Breast epithelium (tissue), 4 donors: ENCODE data around the gene APOBEC3H. TPM values are rescaled to one million over a fixed set of nuclear protein-coding genes. Genes with fewer than 3 reads are reported as not detected.
A peak's percentile ranks its signal among the peaks of the same experiment; 100 is the strongest.

Experiments
- DNase-seq, 2 donors: peaks; one replicate each; pipeline ENCODE4 v3.0.0-alpha.2; 2019; ENCODE audit warnings: low spot score in 2 of 2
- H3K27ac ChIP-seq, 2 donors: fragments of 200-600 bp; sonication (generic) in 1 of 2; one replicate each; pipeline ENCODE4 v1.5.1; 2016 to 2019; ENCODE audit warnings: mild to moderate bottlenecking in 1 of 2
- H3K27me3 ChIP-seq, 2 donors: fragments of 200-600 bp; sonication (generic) in 1 of 2; one replicate each; pipeline versions ENCODE4 v1.5.1 to v1.6.0; 2017 to 2019; ENCODE audit warnings: control low read depth in 1 of 2, mild to moderate bottlenecking in 1 of 2
- H3K36me3 ChIP-seq: fragments of 200-600 bp; one replicate; pipeline ENCODE4 v1.5.1; 2019
- H3K4me1 ChIP-seq, 2 donors: fragments of 200-600 bp; sonication (generic); one replicate each; pipeline ENCODE4 v1.5.1; 2016 to 2019; ENCODE audit warnings: control low read depth in 1 of 2
- H3K4me3 ChIP-seq, 3 donors: fragments of 200-600 bp; sonication (generic); 1 replicate in 2 of 3; 2 replicates in 1 of 3; pipeline ENCODE4 v1.5.1; 2016 to 2019; ENCODE audit warnings: mild to moderate bottlenecking in 3 of 3, moderate library complexity in 2 of 3
- H3K9me3 ChIP-seq, 2 donors: fragments of 200-600 bp; sonication (generic) in 1 of 2; one replicate each; pipeline ENCODE4 v1.5.1; 2016 to 2019; ENCODE audit warnings: control low read depth in 1 of 2
- POLR2A ChIP-seq: fragments of 450-650 bp; IDR thresholded peaks from one replicate; pipeline ENCODE4 v1.6.1; 2016; ENCODE audit warnings: antibody characterized with exemption, mild to moderate bottlenecking, moderate library complexity
- POLR2AphosphoS5 ChIP-seq, 3 donors: sonication (generic); formaldehyde crosslinking; IDR thresholded peaks; one replicate each; pipeline ENCODE4 v1.6.1; 2017; ENCODE audit warnings: antibody characterized with exemption in 3 of 3
- intact Hi-C: fragments of 100-400 bp; cut with DNase I; formaldehyde crosslinking; loops from one replicate; pipeline ENCODE4 v1.15.1; 2023; ENCODE audit warnings: low total_unique reads
- total RNA-seq, 3 donors: library from RNA; depleted of rRNA; stranded (reverse); fragments of >200 nt; gene quantifications; one replicate each; pipeline ENCODE4 v1.1.0, GENCODE V29; 2016
- TF ChIP-seq, protein P1 (sequence below), 3 donors: fragments of 450-650 bp; IDR thresholded peaks; one replicate each; pipeline ENCODE4 v1.5.1; 2016 to 2017; ENCODE audit warnings: antibody characterized with exemption in 3 of 3, mild to moderate bottlenecking in 3 of 3, moderate library complexity in 3 of 3

Gene APOBEC3H
- total RNA-seq, 3 donors from 2014 or later = 0.32 TPM; not detected in 2

DNA sequence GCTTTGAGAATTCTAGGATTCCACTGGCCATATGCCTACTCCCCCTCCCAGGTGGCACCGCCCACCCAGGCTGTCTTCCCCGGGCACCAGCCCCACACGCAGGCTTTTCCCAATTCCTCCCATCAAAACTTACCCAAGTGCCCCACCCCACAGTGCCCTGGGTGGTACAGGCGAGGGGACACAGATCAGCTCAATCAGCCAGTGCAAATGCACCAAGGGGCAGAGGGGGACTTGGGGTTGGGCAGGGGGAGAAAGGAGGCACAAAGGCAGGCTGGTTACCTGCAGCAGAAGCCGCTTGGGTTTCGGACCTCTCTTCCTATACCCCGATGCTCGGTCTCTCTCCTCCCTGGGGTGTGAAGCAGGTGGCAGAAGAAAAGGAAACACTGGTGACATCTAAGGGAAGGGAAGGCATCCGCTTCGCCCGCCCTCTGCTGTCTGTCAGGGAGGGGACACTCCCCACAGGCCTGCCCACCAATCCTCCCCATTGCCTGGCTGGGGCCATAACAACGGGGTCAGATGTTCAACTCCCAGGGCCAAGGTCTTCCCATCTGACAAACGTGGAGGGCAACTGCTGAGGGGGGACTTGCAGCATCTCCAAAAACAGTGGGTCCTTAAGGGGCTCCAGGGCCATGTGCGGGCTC, 41.4 kb downstream of the APOBEC3H start:
- H3K27me3 ChIP-seq = no peaks in the 10 kb centered on the region
- DNase-seq = no peak
- no peak for TF ChIP-seq POLR2A
- no peak for TF ChIP-seq POLR2AphosphoS5 (IDR thresholded peaks at IDR 0.05)
- TF ChIP-seq, protein P1, sequence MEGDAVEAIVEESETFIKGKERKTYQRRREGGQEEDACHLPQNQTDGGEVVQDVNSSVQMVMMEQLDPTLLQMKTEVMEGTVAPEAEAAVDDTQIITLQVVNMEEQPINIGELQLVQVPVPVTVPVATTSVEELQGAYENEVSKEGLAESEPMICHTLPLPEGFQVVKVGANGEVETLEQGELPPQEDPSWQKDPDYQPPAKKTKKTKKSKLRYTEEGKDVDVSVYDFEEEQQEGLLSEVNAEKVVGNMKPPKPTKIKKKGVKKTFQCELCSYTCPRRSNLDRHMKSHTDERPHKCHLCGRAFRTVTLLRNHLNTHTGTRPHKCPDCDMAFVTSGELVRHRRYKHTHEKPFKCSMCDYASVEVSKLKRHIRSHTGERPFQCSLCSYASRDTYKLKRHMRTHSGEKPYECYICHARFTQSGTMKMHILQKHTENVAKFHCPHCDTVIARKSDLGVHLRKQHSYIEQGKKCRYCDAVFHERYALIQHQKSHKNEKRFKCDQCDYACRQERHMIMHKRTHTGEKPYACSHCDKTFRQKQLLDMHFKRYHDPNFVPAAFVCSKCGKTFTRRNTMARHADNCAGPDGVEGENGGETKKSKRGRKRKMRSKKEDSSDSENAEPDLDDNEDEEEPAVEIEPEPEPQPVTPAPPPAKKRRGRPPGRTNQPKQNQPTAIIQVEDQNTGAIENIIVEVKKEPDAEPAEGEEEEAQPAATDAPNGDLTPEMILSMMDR (IDR thresholded peaks at IDR 0.05) = no peak
- intact Hi-C loops = no loop called here
- no peaks in the 10 kb centered on the region for H3K9me3 ChIP-seq
- H3K4me3 ChIP-seq = no peak overlapping the region
- H3K36me3 ChIP-seq = no peaks in the 10 kb centered on the region
- H3K4me1 ChIP-seq = no peaks in the 10 kb centered on the region
- no peak overlapping the region for H3K27ac ChIP-seq

DNA sequence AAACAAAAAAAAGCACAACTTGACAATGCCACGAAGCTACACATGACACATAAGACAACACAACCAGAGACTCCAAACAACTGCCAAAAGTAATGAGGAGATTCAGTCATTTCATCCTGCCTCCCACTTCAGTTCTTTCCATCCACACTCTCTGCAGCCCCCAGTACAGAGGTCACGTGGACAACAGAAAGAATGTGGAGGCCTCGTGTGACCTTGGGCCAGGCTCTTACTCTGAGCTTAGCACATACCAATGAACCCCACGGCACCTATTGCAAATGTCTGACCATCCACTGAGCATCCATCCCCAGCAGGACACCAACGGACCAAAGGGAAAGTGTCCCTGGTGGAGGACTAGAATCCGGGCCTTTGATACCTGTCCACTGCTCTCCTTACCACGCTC, 42.9 kb downstream of the APOBEC3H start:
- H3K4me3 ChIP-seq = no peak overlapping the region
- DNase-seq = no peak
- H3K4me1 ChIP-seq = peaks cover under 1 to 3% of the 10 kb centered on the region in 2 donors
- no peaks in the 10 kb centered on the region for H3K27me3 ChIP-seq
- TF ChIP-seq POLR2AphosphoS5 (IDR thresholded peaks at IDR 0.05) = no peak
- TF ChIP-seq, protein P1 (IDR thresholded peaks at IDR 0.05) = no peak
- TF ChIP-seq POLR2A = no peak
- no peaks in the 10 kb centered on the region for H3K36me3 ChIP-seq
- intact Hi-C loops = no loop called here
- H3K9me3 ChIP-seq = no peaks in the 10 kb centered on the region
- H3K27ac ChIP-seq = no peak overlapping the region

- H3K27ac ChIP-seq = no peak overlapping the region
- no peak overlapping the region for H3K4me3 ChIP-seq
- no peaks in the 10 kb centered on the region for H3K9me3 ChIP-seq
- peaks cover 10% of the 10 kb centered on the region in 2 donors for H3K4me1 ChIP-seq
- H3K36me3 ChIP-seq = no peaks in the 10 kb centered on the region
- TF ChIP-seq POLR2AphosphoS5 (IDR thresholded peaks at IDR 0.05) (no peak), POLR2A (no peak)
- TF ChIP-seq, protein P1 (IDR thresholded peaks at IDR 0.05) = no peak
- H3K27me3 ChIP-seq = no peaks in the 10 kb centered on the region
- DNase-seq = peak in 1 of 2 donors; percentile 27
- intact Hi-C loops = no loop called here
Observed at GRCh38 chr22:39142088-39142680, 45.1 kb downstream of the APOBEC3H start.

DNA sequence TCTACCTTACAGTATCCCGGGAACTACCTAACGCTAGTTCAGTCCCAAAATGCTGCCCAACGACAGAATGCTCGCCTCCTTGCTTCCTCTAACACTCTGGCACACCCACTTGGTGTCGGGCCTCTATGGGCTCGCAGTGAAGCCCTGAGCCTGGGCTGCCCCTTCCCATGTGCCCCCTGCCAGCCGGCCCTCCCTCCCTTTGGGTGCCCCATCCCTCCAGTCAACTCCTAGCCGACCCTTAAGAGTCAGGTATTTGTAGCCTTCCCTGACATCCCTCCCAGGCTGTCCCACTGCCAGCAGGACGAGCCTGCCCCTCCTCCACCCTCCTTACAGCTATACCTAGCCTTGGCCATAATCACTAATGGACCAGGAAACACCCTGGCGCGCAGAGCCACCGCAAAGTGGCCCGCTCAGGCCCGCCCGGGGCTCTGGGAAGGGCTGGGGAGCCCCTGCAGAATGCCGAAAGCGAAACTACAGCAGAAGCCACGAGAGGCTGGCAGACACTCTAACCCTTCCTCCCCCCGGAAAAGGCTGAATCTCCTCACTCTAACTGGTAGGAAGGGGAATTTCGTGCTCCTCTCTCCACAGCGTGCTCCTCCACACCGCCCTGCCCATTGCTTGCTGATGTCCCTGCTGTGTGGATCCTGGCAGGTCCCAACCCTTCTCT, 47.2 kb downstream of the APOBEC3H start:
- Histone ChIP-seq H3K36me3 (no peaks in the 10 kb centered on the region), H3K9me3 (no peaks in the 10 kb centered on the region), H3K27me3 (no peaks in the 10 kb centered on the region), H3K4me1 (peaks cover 10% of the 10 kb centered on the region in 2 donors), H3K27ac (peak overlapping the region; percentile 97 to 98), H3K4me3 (peak overlapping the region; percentile 90 to 96 (median 90))
- peak in 1 of 2 donors; percentile 41 for DNase-seq
- TF ChIP-seq POLR2A = no peak
- TF ChIP-seq POLR2AphosphoS5 (IDR thresholded peaks at IDR 0.05) = peak in 1 of 3 donors; percentile 11
- intact Hi-C loops = no loop called here

- Histone ChIP-seq H3K9me3 (no peaks in the 10 kb centered on the region), H3K36me3 (no peaks in the 10 kb centered on the region), H3K4me1 (peaks cover 10 to 32% of the 10 kb centered on the region in 2 donors), H3K4me3 (peak overlapping the region; percentile 90 to 96 (median 90)), H3K27ac (peak overlapping the region; percentile 97 to 98), H3K27me3 (no peaks in the 10 kb centered on the region)
- TF ChIP-seq POLR2AphosphoS5 (IDR thresholded peaks at IDR 0.05) (no peak), POLR2A (no peak)
- TF ChIP-seq, protein P1 (IDR thresholded peaks at IDR 0.05) = no peak
- intact Hi-C loops = no loop called here
- peak in 1 of 2 donors; percentile 47 for DNase-seq
Observed at GRCh38 chr22:39146256-39147101, 49.4 kb downstream of the APOBEC3H start.
